SK-N-SH treated with all-trans-retinoic acid at 6 μM for 48 hours (cell line): ENCODE results near the gene RASD2.

ENCODE experiments used
- ATAC-seq: fragments of 200-7000 bp; cut with Tn5 transposase; 3 replicates; pipeline ENCODE4 v1.9.1; 2020; ENCODE audit warnings: mild to moderate bottlenecking, moderate library complexity
- ARNTL ChIP-seq: fragments of 450-650 bp; formaldehyde crosslinking; IDR thresholded peaks from 2 replicates; pipeline ENCODE4 v1.5.0; 2020; ENCODE audit warnings: low read depth, mild to moderate bottlenecking, moderate library complexity, borderline replicate concordance
- BACH2 ChIP-seq: fragments of 250-450 bp; sonication (Bioruptor Pico); IDR thresholded peaks from 2 replicates; pipeline ENCODE4 v1.9.0; 2021; ENCODE audit warnings: mild to moderate bottlenecking, borderline replicate concordance
- CREB5 ChIP-seq: fragments of 250-450 bp; sonication (Bioruptor Pico); IDR thresholded peaks from 2 replicates; pipeline ENCODE4 v1.5.1; 2020; ENCODE audit warnings: low read depth, mild to moderate bottlenecking, moderate library complexity
- CSRNP3 ChIP-seq: fragments of 250-450 bp; sonication (Bioruptor Pico); IDR thresholded peaks from 2 replicates; pipeline ENCODE4 v1.5.1; 2021; ENCODE audit warnings: mild to moderate bottlenecking, moderate library complexity
- ESRRG ChIP-seq: fragments of 250-450 bp; sonication (Bioruptor Pico); IDR thresholded peaks from 2 replicates; pipeline ENCODE4 v1.6.1; 2021; ENCODE audit warnings: mild to moderate bottlenecking
- GLIS3 ChIP-seq: fragments of 250-450 bp; sonication (Bioruptor Pico); IDR thresholded peaks from 2 replicates; pipeline ENCODE4 v1.5.0; 2020; ENCODE audit warnings: mild to moderate bottlenecking, moderate library complexity
- ISL1 ChIP-seq: fragments of 250-450 bp; sonication (Bioruptor Pico); IDR thresholded peaks from 2 replicates; pipeline ENCODE4 v2.1.2; 2022; ENCODE audit warnings: mild to moderate bottlenecking, moderate library complexity
- PATZ1 ChIP-seq: fragments of 250-450 bp; sonication (Bioruptor Pico); IDR thresholded peaks from 2 replicates; pipeline ENCODE4 v1.8.0; 2020; ENCODE audit warnings: mild to moderate bottlenecking, moderate library complexity, borderline replicate concordance
- POU6F1 ChIP-seq: fragments of 250-450 bp; sonication (Bioruptor Pico); IDR thresholded peaks from 2 replicates; pipeline ENCODE4 v1.8.0; 2021; ENCODE audit warnings: low read depth, mild to moderate bottlenecking, moderate library complexity, borderline replicate concordance
- PPARA ChIP-seq: fragments of 250-450 bp; sonication (Bioruptor Pico); IDR thresholded peaks from 2 replicates; pipeline ENCODE4 v1.5.0; 2020; ENCODE audit warnings: mild to moderate bottlenecking, borderline replicate concordance
- RARB ChIP-seq: fragments of 250-450 bp; sonication (Bioruptor Pico); IDR thresholded peaks from 2 replicates; pipeline ENCODE4 v1.8.0; 2021; ENCODE audit warnings: mild to moderate bottlenecking, moderate library complexity
- SNAI2 ChIP-seq: fragments of 250-450 bp; sonication (Bioruptor Pico); IDR thresholded peaks from 2 replicates; pipeline ENCODE4 v1.5.0; 2020; ENCODE audit warnings: mild to moderate bottlenecking, moderate library complexity
- TOX ChIP-seq: fragments of 250-450 bp; sonication (Bioruptor Pico); IDR thresholded peaks from 2 replicates; pipeline ENCODE4 v1.8.0; 2021; ENCODE audit warnings: mild to moderate bottlenecking, moderate library complexity, borderline replicate concordance
- TSHZ2 ChIP-seq: fragments of 250-450 bp; sonication (Bioruptor Pico); IDR thresholded peaks from 2 replicates; pipeline ENCODE4 v1.5.0; 2020; ENCODE audit warnings: mild to moderate bottlenecking, moderate library complexity
- ZC3H10 ChIP-seq: fragments of 250-450 bp; sonication (Bioruptor Pico); IDR thresholded peaks from 2 replicates; pipeline ENCODE4 v1.5.1; 2021; ENCODE audit warnings: mild to moderate bottlenecking, moderate library complexity
- ZFP3 ChIP-seq: fragments of 250-450 bp; sonication (Bioruptor Pico); IDR thresholded peaks from 2 replicates; pipeline ENCODE4 v1.5.0; 2020; ENCODE audit warnings: mild to moderate bottlenecking, moderate library complexity
- ZFP30 ChIP-seq: fragments of 450-650 bp; formaldehyde crosslinking; IDR thresholded peaks from 2 replicates; pipeline ENCODE4 v1.5.0; 2022; ENCODE audit warnings: mild to moderate bottlenecking, moderate library complexity
- ZNF565 ChIP-seq: fragments of 450-650 bp; formaldehyde crosslinking; conservative IDR thresholded peaks from 2 replicates; pipeline ENCODE4 v1.5.0; 2020; ENCODE audit warnings: low read depth, mild to moderate bottlenecking, moderate library complexity
- ZNF8 ChIP-seq: fragments of 450-650 bp; formaldehyde crosslinking; IDR thresholded peaks from 2 replicates; pipeline ENCODE4 v1.5.0; 2020; ENCODE audit warnings: mild to moderate bottlenecking, moderate library complexity

Gene RASD2

GRCh38 chr22:35510481-35510934 is 30.1 kb upstream of the RASD2 start:
- no peak for ATAC-seq
- TF ChIP-seq PPARA (CRISPR knock-in tag) (no peak), POU6F1 (CRISPR knock-in tag) (no peak), ARNTL (CRISPR knock-in tag) (no peak), TSHZ2 (CRISPR knock-in tag) (no peak), CREB5 (CRISPR knock-in tag) (no peak), ZFP3 (no peak), ISL1 (CRISPR knock-in tag) (no peak), PATZ1 (CRISPR knock-in tag) (no peak), CSRNP3 (CRISPR knock-in tag) (no peak), ZNF565 (CRISPR knock-in tag) (no peak)

GRCh38 chr22:35510951-35511350 is 29.7 kb upstream of the RASD2 start:
- no peak for ATAC-seq
- no peak for TF ChIP-seq ZNF565 (CRISPR knock-in tag)
- TF ChIP-seq TOX = no peak
- TF ChIP-seq ISL1 (CRISPR knock-in tag) = no peak
- TF ChIP-seq RARB (CRISPR knock-in tag) = no peak
- TF ChIP-seq ARNTL (CRISPR knock-in tag) = no peak
- TF ChIP-seq PPARA (CRISPR knock-in tag) = no peak
- no peak for TF ChIP-seq TSHZ2 (CRISPR knock-in tag)
- no peak for TF ChIP-seq PATZ1 (CRISPR knock-in tag)
- no peak for TF ChIP-seq ZFP3
- no peak for TF ChIP-seq ESRRG (CRISPR knock-in tag)
- no peak for TF ChIP-seq GLIS3 (CRISPR knock-in tag)
- no peak for TF ChIP-seq ZFP30
- TF ChIP-seq BACH2 (CRISPR knock-in tag) = no peak
- TF ChIP-seq POU6F1 (CRISPR knock-in tag) = no peak
- TF ChIP-seq SNAI2 (CRISPR knock-in tag) = no peak
- TF ChIP-seq ZNF8 (CRISPR knock-in tag) = no peak
- no peak for TF ChIP-seq CSRNP3 (CRISPR knock-in tag)
- no peak for TF ChIP-seq ZC3H10
